H1 (cell line): ENCODE results near the gene CHCHD3. TPM values are rescaled to one million over a fixed set of nuclear protein-coding genes. Genes with fewer than 3 reads are reported as not detected.

Experiments
- CTCF ChIA-PET: fragments of 300-600 bp; sonication (Branson Sonifier 250); formaldehyde crosslinking; loops from one replicate; lab custom pipeline; 2021; ENCODE audit not compliant: partially characterized antibody; lab: Charles Lee
- POLR2A ChIA-PET: fragments of 300-600 bp; sonication (Branson Sonifier 250); formaldehyde crosslinking; loops from one replicate; lab custom pipeline; 2021; ENCODE audit warnings: inconsistent platforms; ENCODE audit not compliant: partially characterized antibody; lab: Charles Lee
- DNase-seq, 2 experiments: peaks; one replicate each; pipeline versions ENCODE4 v3.0.0 to v3.0.0-alpha.2; 2010 to 2022; ENCODE audit warnings: low spot score in 2 of 2, low read depth in 1 of 2, mixed read lengths in 1 of 2
- FAIRE-seq: peaks from 2 replicates; lab custom pipeline; 2011; peaks lifted over from hg19 to GRCh38; lab: Jason Lieb, UNC
- H2AFZ ChIP-seq: 2 replicates; pipeline ENCODE4 v1.8.1; 2012; ENCODE audit warnings: low read length, inconsistent platforms
- H2AK5ac ChIP-seq: 2 replicates; pipeline ENCODE4 v1.6.1; 2013; ENCODE audit warnings: low read depth, low read length
- H2BK120ac ChIP-seq: replicated peaks from 2 replicates; pipeline ENCODE3; 2013; ENCODE audit warnings: low read depth, low read length, inconsistent platforms
- H2BK12ac ChIP-seq: 2 replicates; pipeline ENCODE4 v1.6.1; 2013; ENCODE audit warnings: low read depth, low read length
- H2BK15ac ChIP-seq: 2 replicates; pipeline ENCODE4 v1.6.1; 2013; ENCODE audit warnings: low read length
- H2BK20ac ChIP-seq: 2 replicates; pipeline ENCODE4 v1.6.1; 2013; ENCODE audit warnings: low read length
- H2BK5ac ChIP-seq: 2 replicates; pipeline ENCODE4 v1.6.1; 2013; ENCODE audit warnings: low read depth, low read length
- H3K14ac ChIP-seq: 2 replicates; pipeline ENCODE4 v1.6.1; 2013; ENCODE audit warnings: inconsistent platforms; ENCODE audit not compliant: insufficient read length
- H3K18ac ChIP-seq: 2 replicates; pipeline ENCODE4 v1.6.1; 2013; ENCODE audit warnings: low read length; ENCODE audit errors: extremely low read depth
- H3K23ac ChIP-seq: 2 replicates; pipeline ENCODE4 v1.6.1; 2013; ENCODE audit warnings: inconsistent platforms; ENCODE audit not compliant: insufficient read length
- H3K23me2 ChIP-seq: 2 replicates; pipeline ENCODE4 v1.6.1; 2013; ENCODE audit warnings: low read depth, low read length
- H3K27ac ChIP-seq: 2 replicates; pipeline ENCODE4 v1.6.1; 2011; ENCODE audit warnings: low read depth, low read length, inconsistent platforms
- H3K27me3 ChIP-seq, 4 experiments: replicated peaks in 1 of 4; 1 replicate in 1 of 4; 2 replicates in 3 of 4; pipeline versions ENCODE4 v1.6.1 to v1.8.1; 2011 to 2013; ENCODE audit warnings: low read length in 3 of 4, mild to moderate bottlenecking in 3 of 4, inconsistent platforms in 2 of 4, mixed read lengths in 2 of 4, moderate library complexity in 1 of 4; ENCODE audit not compliant: control insufficient read depth in 3 of 4, insufficient read depth in 3 of 4; ENCODE audit errors: extremely low read depth in 1 of 4
- H3K36me3 ChIP-seq, 4 experiments: 2 replicates each; pipeline versions ENCODE4 v1.6.1 to v1.8.1; 2011 to 2013; ENCODE audit warnings: mild to moderate bottlenecking in 4 of 4, low read length in 3 of 4, moderate library complexity in 2 of 4, control low read depth in 1 of 4, inconsistent platforms in 1 of 4; ENCODE audit not compliant: insufficient read depth in 4 of 4, control insufficient read depth in 2 of 4
- H3K4ac ChIP-seq: replicated peaks from 2 replicates; pipeline ENCODE3; 2013; ENCODE audit warnings: low read length, low read depth, mixed read lengths, inconsistent platforms; ENCODE audit not compliant: insufficient read length
- H3K4me1 ChIP-seq, 4 experiments: replicated peaks in 1 of 4; 1 replicate in 1 of 4; 2 replicates in 3 of 4; pipeline versions ENCODE4 v1.6.1 to v1.8.1; 2011 to 2013; ENCODE audit warnings: low read length in 3 of 4, inconsistent platforms in 2 of 4, mixed read lengths in 1 of 4; ENCODE audit not compliant: insufficient read depth in 4 of 4, control insufficient read depth in 3 of 4
- H3K4me2 ChIP-seq, 2 experiments: 2 replicates each; pipeline versions ENCODE4 v1.6.1 to v1.8.1; 2011 to 2013; ENCODE audit warnings: low read depth in 2 of 2, low read length in 2 of 2, control low read depth in 1 of 2, inconsistent platforms in 1 of 2, mild to moderate bottlenecking in 1 of 2; ENCODE audit not compliant: insufficient read depth in 1 of 2
- H3K4me3 ChIP-seq, 4 experiments: fragments of 200-600, 300-600 bp in 1 of 4; sonication (generic), shearing (Covaris generic), sonication (Bioruptor Twin) in 1 of 4; 2 replicates each; pipeline versions ENCODE4 v1.5.1 to v1.8.1; 2011 to 2016; ENCODE audit warnings: low read length in 4 of 4, low read depth in 3 of 4, control low read depth in 2 of 4, inconsistent platforms in 2 of 4, mild to moderate bottlenecking in 2 of 4, mixed read lengths in 1 of 4, moderate library complexity in 1 of 4; ENCODE audit not compliant: insufficient read depth in 2 of 4; ENCODE audit errors: extremely low read depth in 1 of 4
- H3K56ac ChIP-seq: replicated peaks from 2 replicates; pipeline ENCODE3; 2013; ENCODE audit warnings: low read depth, mild to moderate bottlenecking, mixed read lengths, low read length, inconsistent platforms; ENCODE audit not compliant: insufficient read length
- H3K79me1 ChIP-seq: 2 replicates; pipeline ENCODE4 v1.6.1; 2013; ENCODE audit warnings: low read depth, low read length, control low read depth
- H3K79me2 ChIP-seq, 2 experiments: 2 replicates each; pipeline versions ENCODE4 v1.6.1 to v1.8.1; 2012 to 2013; ENCODE audit warnings: low read length in 2 of 2, mild to moderate bottlenecking in 2 of 2, inconsistent platforms in 1 of 2; ENCODE audit not compliant: insufficient read depth in 2 of 2, control insufficient read depth in 1 of 2
- H3K9ac ChIP-seq, 4 experiments: replicated peaks in 1 of 4; 1 replicate in 1 of 4; 2 replicates in 3 of 4; pipeline versions ENCODE4 v1.6.1 to v1.8.1; 2011 to 2013; ENCODE audit warnings: low read depth in 3 of 4, low read length in 3 of 4, control low read depth in 2 of 4, mild to moderate bottlenecking in 2 of 4, moderate library complexity in 2 of 4, inconsistent platforms in 1 of 4; ENCODE audit errors: extremely low read depth in 1 of 4
- H3K9me3 ChIP-seq, 2 experiments: 2 replicates each; pipeline versions ENCODE4 v1.6.1 to v1.8.1; 2012 to 2013; ENCODE audit warnings: mild to moderate bottlenecking in 2 of 2, moderate library complexity in 2 of 2, control low read depth in 1 of 2, inconsistent platforms in 1 of 2, low read depth in 1 of 2, low read length in 1 of 2, mixed read lengths in 1 of 2; ENCODE audit not compliant: insufficient read depth in 2 of 2
- H4K20me1 ChIP-seq, 2 experiments: replicated peaks in 1 of 2; 2 replicates each; pipeline versions ENCODE3 to v1.8.1; 2011 to 2013; ENCODE audit warnings: inconsistent platforms in 2 of 2, low read length in 2 of 2, mild to moderate bottlenecking in 1 of 2; ENCODE audit not compliant: insufficient read depth in 2 of 2, control insufficient read depth in 1 of 2
- H4K5ac ChIP-seq: 2 replicates; pipeline ENCODE4 v1.6.1; 2013; ENCODE audit warnings: low read length, low read depth, mixed read lengths, inconsistent platforms; ENCODE audit not compliant: insufficient read length
- H4K8ac ChIP-seq: 2 replicates; pipeline ENCODE4 v1.8.0; 2013; ENCODE audit warnings: mild to moderate bottlenecking, moderate library complexity, low read length, inconsistent platforms; ENCODE audit not compliant: insufficient read depth; ENCODE audit errors: extremely low read depth
- H4K91ac ChIP-seq: replicated peaks from 2 replicates; pipeline ENCODE3; 2013; ENCODE audit warnings: low read length, mixed read lengths, inconsistent platforms; ENCODE audit not compliant: insufficient read length
- POLR2AphosphoS5 ChIP-seq: IDR thresholded peaks from 2 replicates; pipeline ENCODE4 v1.6.1; 2011; ENCODE audit warnings: low read depth, low read length
- RAD21 ChIP-seq, 2 experiments: IDR thresholded peaks in 1 of 2; conservative IDR thresholded peaks in 1 of 2; 2 replicates each; pipeline ENCODE4 v1.6.1; 2011; ENCODE audit warnings: low read depth in 2 of 2, low read length in 2 of 2, improper control_type of control experiment in 1 of 2, inconsistent platforms in 1 of 2, mild to moderate bottlenecking in 1 of 2, moderate library complexity in 1 of 2
- TAF1 ChIP-seq: IDR thresholded peaks from 2 replicates; pipeline ENCODE4 v1.6.1; 2011; ENCODE audit warnings: mild to moderate bottlenecking, low read depth, low read length
- YY1 ChIP-seq: IDR thresholded peaks from 2 replicates; pipeline ENCODE4 v1.6.1; 2011; ENCODE audit warnings: low read depth, mild to moderate bottlenecking, low read length
- WGBS, 2 experiments: shearing (Covaris generic) in 1 of 2; methylation state at CpG; one replicate each; pipeline versions ENCODE4 v1.1.6 to v1.1.7; 2013 to 2015; ENCODE audit warnings: low lambda C conversion rate in 2 of 2, mixed read lengths in 2 of 2, inconsistent platforms in 1 of 2, low coverage in 1 of 2, missing lambda C conversion rate in 1 of 2; ENCODE audit not compliant: insufficient replicate concordance in 2 of 2, insufficient coverage in 1 of 2, insufficient read length in 1 of 2; ENCODE audit errors: extremely low coverage in 1 of 2, missing lambda C conversion rate in 1 of 2; 5-methylcytosine and 5-hydroxymethylcytosine counted together
- polyA plus RNA-seq, 7 experiments: library from polyadenylated mRNA; depleted of rRNA in 3 of 7; stranded (reverse) in 5 of 7; unstranded in 2 of 7; fragments of >200 nt in 5 of 7; fragments of 200-250 nt in 2 of 7; gene quantifications; 1 replicate in 5 of 7; 2 replicates in 1 of 7; 4 replicates in 1 of 7; pipeline versions ENCODE4 v1.2.1 to v1.2.3, GENCODE V29; 2011 to 2013; ENCODE audit warnings: missing spikeins in 2 of 7, mixed read lengths in 2 of 7
- total RNA-seq: library from RNA; stranded (reverse); fragmentation: NEBNext Ultra II Directional; extraction: Animal tissue kit (Norgen Biotek cat#: 25700); gene quantifications from 2 replicates; pipeline ENCODE4 v1.2.1, GENCODE V29; 2021

CHCHD3 gene
- total and polyA plus RNA-seq, 2 of the 8 experiments (the other 6 are each of a cell fraction or from before 2014, with no cell fraction given), result 42.9 to 137 TPM

- H2BK12ac ChIP-seq, result no peak overlapping the region
- H4K5ac ChIP-seq, result no peak overlapping the region
- no peak overlapping the region for H3K9ac ChIP-seq
- no peak overlapping the region for H2BK15ac ChIP-seq
- no peak overlapping the region for H3K23ac ChIP-seq
- H3K14ac ChIP-seq, result no peak overlapping the region
- no peaks in the 10 kb centered on the region for H3K23me2 ChIP-seq
- FAIRE-seq (no peak), DNase-seq (no peak)
- no peaks in the 10 kb centered on the region for H3K27me3 ChIP-seq
- no peaks in the 10 kb centered on the region; a peak in 2 of 8 replicates for H3K36me3 ChIP-seq
- peaks cover 0 to 3% of the 10 kb centered on the region in 2 experiments; a peak in 1 of 4 replicates for H3K79me2 ChIP-seq
- H3K4me1 ChIP-seq, result no peaks in the 10 kb centered on the region
- ChIA-PET CTCF (interaction anchor here (1.2 kb wide), 1 partner anchor 238 kb away, joined by 3 read pairs; no protein-coding TSS in a partner anchor), POLR2A (no interaction called here)
- H2BK5ac ChIP-seq, result no peak overlapping the region
- H4K91ac ChIP-seq, result no peak overlapping the region
- WGBS, 2 experiments, result 79% methylated on average over 4 of the region's 4 CpGs; no CpG with 5 or more reads in 1 of the 2 experiments
- H4K8ac ChIP-seq, result no peak overlapping the region
- no peak overlapping the region for H3K4me3 ChIP-seq
- no peak overlapping the region for H2BK20ac ChIP-seq
- no peaks in the 10 kb centered on the region for H4K20me1 ChIP-seq
- H3K18ac ChIP-seq, result no peak overlapping the region; the same call in 1 of the 2 replicates
- H3K4me2 ChIP-seq, result no peak overlapping the region
- peaks cover 2% of the 10 kb centered on the region; the same call in 1 of the 2 replicates for H3K79me1 ChIP-seq
- H3K9me3 ChIP-seq, result no peaks in the 10 kb centered on the region
- H3K4ac ChIP-seq, result no peak overlapping the region
- H2BK120ac ChIP-seq, result no peak overlapping the region
- TF ChIP-seq TAF1 (no peak), POLR2AphosphoS5 (no peak), YY1 (no peak), RAD21 (IDR thresholded peaks at IDR 0.05 in 1 of 2, conservative IDR thresholded peaks at IDR 0.05 in 1 of 2; ENCODE audit: low read depth in 2 of 2, low read length in 2 of 2) (no peak)
- H3K56ac ChIP-seq, result no peak overlapping the region
- H3K27ac ChIP-seq, result no peak overlapping the region
- H2AFZ ChIP-seq, result no peak overlapping the region
- H2AK5ac ChIP-seq, result no peak overlapping the region
Observed at GRCh38 chr7:132901241-132901640, 180.6 kb downstream of the CHCHD3 start.
